Measurements from ENCODE around the gene EGLN2.
A peak's percentile ranks its signal among the peaks of the same experiment; 100 is the strongest.
"Not testable (repeated sequence)": the region's sequence is repeated elsewhere in the genome, so short reads cannot be mapped to it uniquely, and the experiment has no call there.

Gene EGLN2

DNA sequence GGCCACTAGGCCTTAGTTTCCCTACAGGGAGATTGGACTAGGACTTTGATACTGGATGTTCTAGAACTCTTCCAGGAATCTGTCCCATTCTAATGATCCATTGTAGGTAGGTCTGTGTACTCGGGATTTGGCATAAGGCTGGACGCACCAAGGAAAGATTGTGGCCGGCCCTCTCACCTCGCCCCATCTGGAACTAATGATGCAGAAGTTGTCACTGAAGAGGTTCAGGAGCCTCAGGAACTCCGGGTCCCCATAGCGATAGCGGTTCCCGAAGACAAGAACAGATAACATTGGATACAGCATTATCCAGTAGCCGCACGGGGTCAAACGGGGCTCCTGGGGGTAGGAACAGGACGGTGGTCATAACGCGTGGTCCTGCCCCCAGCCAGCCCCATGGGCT lies 11.2 kb downstream of the EGLN2 start:
- TF ChIP-seq, protein P1, sequence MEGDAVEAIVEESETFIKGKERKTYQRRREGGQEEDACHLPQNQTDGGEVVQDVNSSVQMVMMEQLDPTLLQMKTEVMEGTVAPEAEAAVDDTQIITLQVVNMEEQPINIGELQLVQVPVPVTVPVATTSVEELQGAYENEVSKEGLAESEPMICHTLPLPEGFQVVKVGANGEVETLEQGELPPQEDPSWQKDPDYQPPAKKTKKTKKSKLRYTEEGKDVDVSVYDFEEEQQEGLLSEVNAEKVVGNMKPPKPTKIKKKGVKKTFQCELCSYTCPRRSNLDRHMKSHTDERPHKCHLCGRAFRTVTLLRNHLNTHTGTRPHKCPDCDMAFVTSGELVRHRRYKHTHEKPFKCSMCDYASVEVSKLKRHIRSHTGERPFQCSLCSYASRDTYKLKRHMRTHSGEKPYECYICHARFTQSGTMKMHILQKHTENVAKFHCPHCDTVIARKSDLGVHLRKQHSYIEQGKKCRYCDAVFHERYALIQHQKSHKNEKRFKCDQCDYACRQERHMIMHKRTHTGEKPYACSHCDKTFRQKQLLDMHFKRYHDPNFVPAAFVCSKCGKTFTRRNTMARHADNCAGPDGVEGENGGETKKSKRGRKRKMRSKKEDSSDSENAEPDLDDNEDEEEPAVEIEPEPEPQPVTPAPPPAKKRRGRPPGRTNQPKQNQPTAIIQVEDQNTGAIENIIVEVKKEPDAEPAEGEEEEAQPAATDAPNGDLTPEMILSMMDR (IDR thresholded peaks at IDR 0.05; ENCODE audit: extremely low read depth, insufficient read depth, missing control alignments), result no peak
- in situ Hi-C loops (cut with MboI; ENCODE audit: low pct_unique_long_range_greater_than_20kb, low sequenced_read_pairs, unreplicated experiment), result loop anchor here (10.0 kb wide), 1 partner anchor 155 kb away; no protein-coding TSS in a partner anchor
- DNase-seq (ENCODE audit: low spot score), result no peak

DNA sequence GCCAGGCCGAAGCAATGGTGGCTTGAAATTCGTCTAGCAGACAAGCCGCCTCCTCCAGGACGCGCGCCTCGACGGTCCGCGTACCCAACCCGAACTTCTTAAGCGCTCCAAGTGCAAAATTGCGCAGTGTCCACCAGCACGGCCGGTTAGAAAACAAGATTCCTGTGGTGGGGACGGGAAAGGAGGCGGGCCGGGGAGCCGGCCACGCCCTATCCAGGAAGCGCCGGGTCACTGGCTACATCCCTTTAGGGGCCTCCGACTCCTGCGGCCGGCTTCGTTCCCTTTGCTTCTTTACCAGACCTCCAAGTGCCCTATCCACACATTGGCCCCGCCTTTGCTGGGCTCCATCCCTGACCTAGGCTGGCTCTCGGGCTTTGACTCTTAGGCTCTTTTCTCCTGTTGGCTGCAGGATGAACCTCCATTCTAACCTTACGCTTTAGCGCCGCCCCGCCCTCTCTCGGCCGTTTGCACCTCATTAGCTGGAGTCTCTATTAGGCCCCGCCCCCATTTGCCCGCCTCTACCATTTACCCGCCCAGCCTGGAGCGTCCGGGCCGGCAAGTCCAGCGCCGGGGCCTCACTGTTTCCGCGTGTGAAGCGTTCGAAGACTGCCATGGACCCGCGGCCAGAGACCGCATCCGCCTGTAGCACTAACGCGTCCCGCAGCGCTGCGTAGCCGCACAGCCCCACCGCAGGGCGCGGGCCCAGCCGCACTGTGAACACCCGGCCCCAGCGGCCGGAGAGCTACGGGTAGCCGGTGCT lies 11.8 kb downstream of the EGLN2 start:
- in situ Hi-C loops (cut with MboI; ENCODE audit: low pct_unique_long_range_greater_than_20kb, low sequenced_read_pairs, unreplicated experiment), result loop anchor here (10.0 kb wide), 1 partner anchor 156 kb away; no protein-coding TSS in a partner anchor
- DNase-seq (ENCODE audit: low spot score), result not testable (repeated sequence)

DNA sequence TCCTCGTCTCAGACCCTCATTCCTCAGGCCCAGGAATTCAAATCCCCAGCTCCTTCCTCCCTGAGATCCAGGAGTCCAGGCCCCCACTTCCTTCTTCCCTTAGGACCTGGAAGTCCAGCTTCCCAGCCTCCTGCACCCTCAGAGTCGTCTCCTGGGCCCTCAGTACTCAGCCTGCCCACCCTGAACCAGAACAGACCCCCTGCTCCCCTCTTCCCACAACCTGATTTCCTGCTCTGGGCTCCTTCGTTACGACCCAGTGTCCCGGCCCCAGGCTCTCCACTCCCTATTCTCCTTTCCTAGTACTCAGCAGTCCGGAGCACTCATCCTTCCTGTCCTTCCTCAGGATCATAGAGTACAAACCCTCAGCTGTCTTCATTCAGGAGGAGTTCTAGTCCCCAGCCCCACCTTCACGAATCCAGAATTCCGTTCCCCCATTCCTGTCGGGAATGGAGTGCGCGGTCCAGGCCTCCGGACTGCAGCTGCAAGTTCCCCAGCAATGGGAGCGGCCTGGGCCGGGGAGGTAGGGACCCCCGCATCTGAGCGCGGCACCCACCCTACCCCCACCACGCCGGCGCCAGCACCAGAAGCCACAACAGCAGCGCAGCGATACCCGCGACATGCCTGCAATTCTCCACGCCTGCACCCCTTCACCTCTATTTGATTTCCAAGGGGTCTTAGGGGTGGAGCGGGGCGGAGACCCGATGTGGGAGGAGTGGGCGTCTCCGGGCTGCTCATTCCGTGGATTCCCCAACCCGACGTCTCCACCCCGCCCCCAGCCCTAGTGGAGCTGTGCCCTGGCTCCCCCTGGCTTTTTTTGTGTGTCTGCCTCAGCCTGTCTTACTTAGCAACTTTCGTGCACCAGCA lies 12.7 kb downstream of the EGLN2 start:
- DNase-seq (ENCODE audit: low spot score), result no peak
- in situ Hi-C loops (cut with MboI; ENCODE audit: low pct_unique_long_range_greater_than_20kb, low sequenced_read_pairs, unreplicated experiment), result loop anchor here (10.0 kb wide), 1 partner anchor 157 kb away; no protein-coding TSS in a partner anchor
- TF ChIP-seq, protein P1 (IDR thresholded peaks at IDR 0.05; ENCODE audit: extremely low read depth, insufficient read depth, missing control alignments), result peak; percentile 20

DNA sequence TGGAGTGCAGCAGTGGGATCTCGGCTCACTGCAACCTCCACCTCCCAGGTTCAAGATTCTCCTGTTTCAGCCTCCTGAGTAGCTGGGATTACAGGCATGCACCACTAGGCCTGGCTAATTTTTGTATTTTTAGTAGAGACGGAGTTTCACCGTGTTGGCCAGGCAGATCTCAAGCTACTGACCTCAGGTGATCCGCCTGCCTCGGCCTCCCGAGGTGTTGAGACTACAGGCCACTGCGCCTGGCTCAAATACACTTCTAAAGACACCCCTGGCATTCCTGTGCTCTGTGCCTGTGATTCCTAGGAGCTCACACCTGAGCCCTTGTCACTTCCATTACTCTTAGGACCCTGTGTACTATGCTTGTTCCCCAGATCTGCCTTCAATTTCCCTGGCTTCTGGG lies 13.6 kb downstream of the EGLN2 start:
- in situ Hi-C loops (cut with MboI; ENCODE audit: low pct_unique_long_range_greater_than_20kb, low sequenced_read_pairs, unreplicated experiment), result loop anchor here (10.0 kb wide), 1 partner anchor 158 kb away; no protein-coding TSS in a partner anchor
- DNase-seq (ENCODE audit: low spot score), result not testable (repeated sequence)

DNA sequence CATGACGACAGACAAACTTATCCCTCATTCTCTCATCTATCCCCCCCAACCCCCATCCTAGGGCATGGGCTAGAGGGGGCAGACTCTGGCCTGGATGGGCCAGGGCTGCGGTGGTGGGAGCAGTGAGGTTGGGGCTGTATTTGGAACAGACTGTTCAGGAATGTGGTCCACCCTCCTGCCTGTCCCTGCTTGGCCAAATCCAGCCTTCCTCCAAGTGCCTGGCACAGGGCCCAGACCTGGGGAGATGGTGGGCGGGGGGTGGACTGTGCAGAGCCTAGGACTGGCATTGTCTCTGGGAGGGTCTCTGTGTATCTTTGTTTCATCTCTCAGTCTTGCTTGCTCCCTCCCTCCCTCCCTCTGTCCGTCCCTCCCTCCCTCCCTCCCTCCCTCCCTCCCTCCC lies 14.2 kb downstream of the EGLN2 start:
- DNase-seq (ENCODE audit: low spot score), result no peak
- in situ Hi-C loops (cut with MboI; ENCODE audit: low pct_unique_long_range_greater_than_20kb, low sequenced_read_pairs, unreplicated experiment), result loop anchor here (10.0 kb wide), 1 partner anchor 158 kb away; no protein-coding TSS in a partner anchor
- TF ChIP-seq, protein P1 (IDR thresholded peaks at IDR 0.05; ENCODE audit: extremely low read depth, insufficient read depth, missing control alignments), result no peak

DNA sequence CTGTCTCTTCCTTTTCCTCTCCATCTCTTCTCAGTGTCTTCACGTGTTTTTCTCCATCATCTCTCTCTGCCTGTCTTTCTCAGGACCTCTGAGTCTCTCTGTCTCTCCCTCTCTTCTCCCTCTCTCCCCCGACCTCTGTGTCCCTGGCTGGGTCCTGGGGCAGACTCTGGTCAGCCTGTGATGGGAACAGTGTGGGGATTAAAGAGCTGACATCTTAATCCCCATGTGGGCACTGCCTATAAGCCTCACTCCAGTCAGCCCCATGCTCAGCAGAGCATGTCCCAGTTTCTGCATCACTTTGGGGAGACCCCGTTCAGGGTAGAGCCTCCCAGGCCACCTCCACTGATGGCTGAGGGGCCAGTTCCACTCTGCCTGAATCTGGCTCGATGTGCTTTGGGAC lies 16.2 kb downstream of the EGLN2 start:
- no peak for DNase-seq (ENCODE audit: low spot score)
- TF ChIP-seq, protein P1 (IDR thresholded peaks at IDR 0.05; ENCODE audit: extremely low read depth, insufficient read depth, missing control alignments), result no peak
- in situ Hi-C loops (cut with MboI; ENCODE audit: low pct_unique_long_range_greater_than_20kb, low sequenced_read_pairs, unreplicated experiment), result loop anchor here (10.0 kb wide), 1 partner anchor 160 kb away; no protein-coding TSS in a partner anchor

DNA sequence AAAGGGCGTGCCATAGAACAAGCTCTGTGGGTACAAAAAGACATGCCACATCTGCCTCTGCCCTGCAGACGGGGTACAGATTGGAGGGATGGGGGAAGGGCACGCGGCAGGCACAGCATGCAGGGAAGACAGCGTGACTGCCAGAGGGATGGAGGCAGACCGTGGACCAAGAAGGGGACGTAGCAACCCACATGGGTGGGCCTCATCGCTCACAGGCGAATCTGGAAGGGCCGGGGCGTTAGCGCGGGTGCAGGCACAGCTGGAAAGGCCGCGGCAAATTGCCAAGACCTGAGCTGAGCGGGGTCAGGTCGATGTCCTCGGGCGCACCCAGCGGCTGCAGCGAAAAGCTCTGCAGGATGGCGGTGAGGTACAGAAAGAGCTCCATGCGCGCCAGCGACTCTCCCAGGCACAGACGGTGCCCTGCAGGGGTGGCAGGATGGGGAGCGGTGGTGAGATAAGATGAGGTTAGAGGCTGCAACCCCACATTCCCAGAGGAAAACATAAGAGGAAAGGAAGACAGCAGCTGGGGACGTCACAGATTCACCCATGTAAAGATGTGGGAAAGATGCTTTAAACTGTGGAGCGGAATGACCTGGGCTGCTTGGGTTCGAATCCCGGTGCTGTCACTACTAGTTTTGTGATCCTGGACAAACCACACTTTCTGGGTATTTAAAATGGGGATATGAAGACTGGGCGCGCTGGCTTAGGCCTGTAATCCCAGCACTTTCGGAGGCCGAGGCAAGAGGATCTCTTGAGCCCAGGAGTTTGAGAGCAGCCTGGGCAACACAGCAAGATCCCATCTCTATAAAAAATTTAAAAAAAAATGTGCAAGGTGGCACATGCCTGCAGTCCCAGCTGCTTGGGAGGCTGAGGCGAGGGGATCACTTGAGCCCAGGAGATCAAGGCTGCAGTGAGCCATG lies 19.7 kb downstream of the EGLN2 start:
- TF ChIP-seq, protein P1 (IDR thresholded peaks at IDR 0.05; ENCODE audit: extremely low read depth, insufficient read depth, missing control alignments), result peak; percentile 35
- in situ Hi-C loops (cut with MboI; ENCODE audit: low pct_unique_long_range_greater_than_20kb, low sequenced_read_pairs, unreplicated experiment), result loop anchor here (10.0 kb wide), 1 partner anchor 164 kb away; no protein-coding TSS in a partner anchor
- DNase-seq (ENCODE audit: low spot score), result not testable (repeated sequence)
